ENCODE results near the gene AP3S2.

DNA sequence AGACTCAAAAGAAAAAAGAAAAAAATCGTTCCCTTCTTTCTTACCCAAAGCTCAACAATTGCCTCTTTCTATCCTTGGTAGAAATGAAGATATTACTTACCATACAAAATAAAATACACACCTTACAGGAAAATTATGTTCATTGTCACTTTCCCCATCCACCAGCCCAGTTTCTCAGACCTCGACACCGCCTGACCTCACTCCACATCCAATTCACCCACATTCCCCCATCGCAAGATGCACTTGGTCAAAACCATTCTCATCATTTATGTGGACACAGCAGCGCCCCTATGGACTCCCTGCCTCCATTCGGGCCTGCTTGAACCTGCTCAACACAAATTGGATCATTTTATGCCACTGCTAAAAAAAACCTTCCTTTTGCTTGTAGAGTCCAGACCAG lies 86.1 kb downstream of the AP3S2 start:
- TF ChIP-seq CTCF (IDR thresholded peaks at IDR 0.05; ENCODE audit: low read length) = no peak
- TF ChIP-seq EZH2phosphoT487 (IDR thresholded peaks at IDR 0.05; ENCODE audit: low read length) = no peak
- TF ChIP-seq EZH2 (optimal IDR thresholded peaks at IDR 0.05; ENCODE audit: low read depth, low read length) = no peak
